Stromal cell of bone marrow (primary cell): ENCODE measurements around the gene PDE4D.

Experiments used
- DNase-seq: peaks from one replicate; pipeline ENCODE4 v3.0.0-alpha.2; 2012; ENCODE audit warnings: low read depth

PDE4D gene

DNA sequence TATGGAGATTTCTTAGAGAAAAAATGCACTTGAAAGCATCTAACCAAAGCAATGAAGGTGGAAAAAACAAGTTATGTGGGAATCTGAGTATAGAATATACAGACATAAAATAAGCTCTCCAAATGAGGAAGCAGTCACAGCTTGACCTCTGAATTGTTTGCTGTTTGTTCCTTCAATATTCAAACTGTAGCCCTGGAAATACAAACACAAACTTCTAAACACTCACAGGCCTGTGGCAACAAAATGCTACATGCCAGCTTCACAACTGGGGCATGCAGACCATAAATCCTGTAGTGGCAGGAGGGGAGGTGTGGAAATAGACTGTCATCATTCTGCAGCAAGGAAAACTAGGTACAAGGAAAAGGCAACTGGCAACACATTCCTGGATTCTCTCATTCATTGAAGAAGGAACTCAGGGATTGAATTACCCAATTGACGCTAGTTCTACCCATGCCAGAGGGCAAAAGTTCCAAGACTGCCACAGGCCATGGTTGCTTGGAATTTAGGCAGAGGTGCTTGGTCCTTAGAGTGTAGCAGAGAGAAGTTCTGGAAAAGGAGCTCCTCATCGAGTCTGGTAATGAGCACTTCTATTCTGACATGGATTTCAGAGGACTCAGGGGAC is 349.6 kb downstream of the PDE4D start:
- no peak for DNase-seq

DNA sequence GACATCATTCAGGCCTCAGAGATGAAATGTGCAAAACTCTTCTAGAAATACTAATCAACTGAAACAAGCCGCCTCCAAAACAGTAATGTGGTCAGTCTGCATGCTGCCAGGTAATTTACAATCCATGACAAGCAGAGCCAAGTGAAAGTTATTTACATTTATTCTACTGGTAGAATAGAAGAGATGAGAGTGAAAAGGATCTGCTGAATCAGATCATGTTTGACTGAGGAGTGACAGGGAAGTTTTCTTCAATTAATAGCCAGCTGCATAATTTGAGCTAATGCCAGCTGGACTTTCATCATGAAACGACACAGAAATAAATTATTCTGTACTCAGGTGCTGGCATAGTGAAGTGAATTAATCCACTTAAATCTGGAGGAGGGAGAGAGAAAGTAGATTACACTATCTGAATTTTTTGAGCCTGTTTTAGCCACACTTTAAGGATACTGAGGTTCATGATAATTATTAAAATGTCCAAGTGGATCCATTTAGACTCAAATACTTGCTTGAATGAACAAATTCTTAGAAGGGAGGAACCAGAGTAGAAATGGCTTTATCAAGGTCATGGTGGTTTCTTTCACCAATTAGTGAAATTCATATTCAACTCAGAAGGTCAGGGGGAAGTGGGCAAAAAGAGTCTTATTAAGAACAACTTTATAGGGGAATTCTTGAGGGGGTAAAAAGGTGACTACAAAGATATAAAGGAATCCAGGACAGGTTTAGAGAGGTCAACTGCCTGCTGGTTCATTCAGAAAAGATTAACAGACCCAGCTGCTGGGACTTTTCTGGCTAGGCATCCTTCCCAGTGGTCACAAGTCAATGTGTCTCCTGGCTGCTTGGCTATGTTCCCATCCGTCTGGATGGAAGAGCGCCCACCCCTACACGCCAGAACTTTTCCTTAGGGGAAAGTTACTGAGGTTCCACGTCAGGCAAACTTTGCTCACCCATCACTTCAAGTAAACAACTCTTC is 350.4 kb downstream of the PDE4D start:
- no peak for DNase-seq

DNA sequence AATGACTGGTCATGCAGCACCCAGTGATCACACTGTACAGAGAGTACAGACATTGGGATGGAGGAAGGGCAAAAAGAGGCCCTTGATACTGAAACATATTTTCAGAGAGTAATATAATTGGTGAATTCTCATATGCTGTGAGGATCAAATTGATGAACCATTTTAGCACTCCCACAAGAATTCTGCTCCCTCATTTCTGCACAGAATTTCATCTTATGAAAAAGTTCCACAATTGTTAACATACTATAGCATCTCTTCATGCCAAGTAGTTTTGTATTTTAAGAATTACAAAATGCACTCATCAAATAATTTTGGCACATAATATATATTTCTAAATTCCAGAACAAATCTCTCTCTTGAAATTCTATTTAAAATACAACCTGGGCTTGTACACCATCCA is 351.2 kb downstream of the PDE4D start:
- DNase-seq: no peak

DNA sequence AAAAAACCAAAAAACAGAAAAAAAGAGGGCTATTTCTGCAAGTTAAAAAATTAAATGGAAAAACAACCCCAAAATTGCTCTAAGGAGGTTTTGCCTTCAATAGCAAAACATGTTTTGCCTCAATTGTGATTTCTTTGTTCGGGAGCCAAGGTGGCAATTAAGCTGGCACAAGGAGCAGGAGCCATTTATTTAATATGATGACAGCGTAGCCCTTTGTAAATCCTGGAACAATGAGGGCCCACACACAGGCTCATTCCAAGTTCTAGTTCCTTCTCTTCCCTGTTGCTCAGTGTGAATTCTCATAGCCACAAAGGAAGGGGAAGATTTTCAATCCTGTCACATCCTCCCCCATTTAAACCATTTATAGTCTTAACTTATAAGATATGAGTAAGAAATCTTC is 353.2 kb downstream of the PDE4D start:
- DNase-seq: no peak

DNA sequence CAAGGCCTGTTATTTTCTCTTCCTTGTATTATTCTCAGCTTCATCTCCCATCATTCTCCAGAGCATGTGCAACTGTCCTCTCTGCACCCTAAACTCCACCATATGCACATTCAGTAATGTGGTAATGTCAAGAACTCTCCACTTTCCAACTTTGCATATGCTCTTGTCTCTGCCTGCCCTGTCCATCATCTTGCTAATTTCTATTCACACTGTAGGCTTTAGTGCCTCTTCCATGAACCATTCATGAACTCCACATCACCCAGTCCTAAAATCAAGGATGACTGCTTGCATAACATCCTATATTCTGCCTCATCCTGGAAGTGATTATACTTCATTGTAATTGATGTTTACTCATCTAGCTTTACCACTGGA is 354.8 kb downstream of the PDE4D start:
- no peak for DNase-seq

DNA sequence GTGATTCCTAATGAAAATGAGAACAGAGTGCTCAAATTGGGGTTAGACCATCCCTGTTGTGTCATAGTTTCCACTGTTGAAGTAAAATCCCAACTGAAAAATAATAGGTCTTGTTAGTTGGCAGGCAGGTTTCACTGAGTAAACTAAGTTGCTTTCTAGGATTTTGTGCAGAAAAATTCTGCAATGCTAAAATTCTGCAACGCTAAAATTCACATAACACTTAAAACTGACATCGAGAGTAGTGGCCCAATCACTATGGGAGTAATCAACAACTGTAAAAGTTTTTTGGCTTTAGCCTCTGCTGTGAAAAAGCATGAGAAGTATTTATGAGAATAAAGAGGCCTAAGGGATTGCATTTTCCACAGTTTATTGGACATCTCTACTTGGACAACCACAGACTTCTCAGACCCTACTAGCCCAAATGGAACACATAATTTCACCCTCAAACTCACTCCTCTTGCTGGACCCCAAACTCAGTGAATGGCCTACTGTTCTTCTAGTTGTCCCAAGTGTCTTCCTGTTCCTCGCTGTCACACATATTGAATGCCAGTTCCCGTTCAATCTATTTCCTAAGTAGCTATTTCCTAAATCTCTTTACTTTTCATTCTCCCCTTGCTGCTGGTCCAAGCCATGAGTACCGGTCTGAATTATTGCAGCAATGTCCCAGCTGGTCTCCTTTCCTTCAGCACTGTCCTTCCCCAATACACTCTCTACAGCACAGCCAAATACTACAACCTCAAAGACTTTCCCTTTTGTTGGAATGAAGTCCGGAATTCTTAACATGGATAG is 355.4 kb downstream of the PDE4D start:
- no peak for DNase-seq

DNA sequence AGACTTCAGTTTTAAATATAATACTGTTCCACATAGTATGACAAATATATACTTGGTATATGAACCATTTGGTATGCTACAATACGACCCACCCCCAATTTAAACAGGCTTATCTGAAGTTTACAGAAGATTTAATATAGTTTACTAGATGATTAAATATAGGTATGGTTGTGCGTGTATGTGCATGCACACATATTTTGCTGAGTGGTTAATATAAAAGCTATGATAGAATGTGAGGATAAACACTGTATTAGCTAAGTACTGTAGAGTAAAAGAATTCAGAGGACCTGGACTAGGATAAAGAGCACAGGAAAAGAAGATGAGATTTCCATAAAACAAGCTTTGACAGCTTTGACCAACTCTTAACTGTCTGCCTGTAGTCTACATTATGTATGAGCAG is 356.7 kb downstream of the PDE4D start:
- DNase-seq: no peak

DNA sequence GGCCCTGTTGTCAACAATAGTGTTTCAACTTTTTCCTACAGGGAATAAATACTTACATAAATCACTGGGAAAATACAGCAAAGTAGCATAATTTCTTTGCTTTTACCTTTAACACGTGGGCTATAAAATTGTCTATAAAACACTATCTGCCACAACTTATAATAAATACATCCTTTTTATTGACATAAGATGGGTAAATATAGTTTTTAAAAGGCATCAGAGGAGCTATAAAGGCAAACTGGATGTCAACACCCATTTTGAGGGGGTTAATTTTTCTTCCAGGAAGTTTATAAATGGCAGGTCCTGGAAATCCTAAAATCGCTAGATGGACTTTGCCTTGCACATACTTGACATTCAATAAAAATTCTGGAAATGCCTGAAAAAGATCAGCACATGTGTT is 358.0 kb downstream of the PDE4D start:
- no peak for DNase-seq

DNA sequence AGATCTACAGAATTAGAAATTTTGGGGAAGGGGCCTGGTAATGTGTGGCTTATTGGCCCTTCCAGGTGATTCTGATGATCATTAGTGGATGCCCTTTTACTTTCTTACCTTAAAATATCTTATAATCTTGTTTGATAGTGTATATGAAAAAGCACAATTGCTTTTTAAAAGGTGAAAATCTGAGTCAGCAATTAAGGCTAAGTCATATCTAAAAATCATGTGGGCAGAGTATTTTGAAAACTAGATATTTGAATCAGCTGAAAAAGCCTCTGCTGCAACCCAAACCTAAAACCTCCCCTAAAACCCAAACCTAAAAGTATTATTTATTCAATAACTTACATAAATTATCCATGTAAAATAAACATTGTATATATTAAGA is 359.8 kb downstream of the PDE4D start:
- no peak for DNase-seq

DNA sequence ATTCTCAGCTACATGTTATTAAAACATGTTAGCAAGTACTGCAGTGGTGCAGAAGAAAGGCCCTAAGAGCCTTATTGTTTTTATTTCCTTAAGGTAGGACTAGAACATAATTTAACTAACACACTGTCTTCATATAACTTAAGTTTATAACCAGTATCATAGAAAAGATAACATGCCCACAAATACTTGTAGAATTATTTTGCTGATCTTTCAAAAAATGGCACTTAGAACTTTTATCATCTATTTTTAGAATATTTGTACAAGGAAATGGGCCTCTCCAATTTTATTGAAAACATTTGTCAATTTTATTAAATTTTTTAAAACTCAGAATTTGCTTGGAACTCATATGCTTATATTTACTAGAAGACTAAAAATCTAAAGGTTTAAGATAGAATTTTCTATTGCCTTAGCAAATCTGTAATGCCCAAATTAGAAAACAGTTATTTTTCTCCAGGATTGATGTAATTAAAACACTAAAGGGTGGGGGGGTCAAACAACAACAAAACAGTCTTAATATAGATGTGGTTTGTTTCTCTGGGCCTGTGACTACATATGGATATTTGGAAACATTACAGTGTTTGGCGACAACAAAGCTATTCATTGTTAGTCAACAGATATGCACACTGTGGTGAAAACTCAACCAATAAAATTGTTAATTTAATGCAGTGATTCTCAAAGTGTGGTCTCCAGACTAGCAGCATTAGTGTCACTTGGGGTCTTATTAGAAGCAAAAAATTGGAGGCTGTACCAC is 360.4 kb downstream of the PDE4D start:
- DNase-seq: no peak

DNA sequence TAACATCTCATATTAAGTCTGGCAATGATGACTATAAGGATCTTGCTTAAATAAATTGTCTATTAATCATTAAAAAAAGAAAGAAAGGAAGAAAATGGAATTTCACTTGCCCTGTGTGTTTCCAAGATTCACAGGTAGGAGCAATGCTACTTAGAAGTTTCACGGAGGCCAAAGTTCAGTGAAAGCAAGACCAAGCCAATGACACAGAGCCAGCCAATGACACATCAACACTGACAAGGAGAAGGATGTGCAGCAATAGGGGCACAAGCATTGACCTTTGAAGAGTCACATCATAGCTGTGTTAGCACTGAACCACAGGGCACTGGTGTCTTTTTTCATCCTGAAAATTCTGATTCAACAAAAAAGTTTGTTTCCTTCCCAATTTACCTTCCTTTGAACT is 364.3 kb downstream of the PDE4D start:
- no peak for DNase-seq

DNA sequence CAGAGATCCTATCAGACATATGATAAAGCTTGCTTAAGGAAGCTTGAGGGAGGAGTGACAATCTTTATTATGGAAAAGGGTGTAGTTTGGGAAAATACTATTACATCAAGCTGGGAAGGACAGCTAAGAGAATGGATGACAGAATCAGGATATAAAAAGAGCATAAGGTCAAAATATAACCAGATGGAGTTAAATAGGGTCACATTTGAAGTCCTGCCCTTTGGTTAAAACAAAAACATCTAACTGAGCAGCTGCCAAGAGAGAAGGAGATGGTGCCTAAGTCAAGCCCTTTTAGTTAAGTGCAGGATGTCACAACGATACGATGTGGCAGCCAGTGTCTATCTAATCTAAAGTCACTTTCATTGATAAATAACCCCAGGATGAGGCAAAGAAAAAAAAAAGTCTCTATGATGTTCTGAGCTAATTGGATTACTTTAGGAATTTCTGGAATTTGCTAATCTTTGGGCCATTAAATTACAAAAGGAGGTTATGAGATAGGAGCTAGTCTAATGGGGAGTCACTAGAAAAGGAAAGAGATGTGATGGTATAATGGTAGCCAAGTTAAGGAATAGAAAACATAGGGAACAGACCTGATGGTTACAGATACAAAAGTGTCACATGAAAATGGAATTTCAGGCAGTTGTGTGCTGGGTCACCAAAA is 365.2 kb downstream of the PDE4D start:
- no peak for DNase-seq

DNA sequence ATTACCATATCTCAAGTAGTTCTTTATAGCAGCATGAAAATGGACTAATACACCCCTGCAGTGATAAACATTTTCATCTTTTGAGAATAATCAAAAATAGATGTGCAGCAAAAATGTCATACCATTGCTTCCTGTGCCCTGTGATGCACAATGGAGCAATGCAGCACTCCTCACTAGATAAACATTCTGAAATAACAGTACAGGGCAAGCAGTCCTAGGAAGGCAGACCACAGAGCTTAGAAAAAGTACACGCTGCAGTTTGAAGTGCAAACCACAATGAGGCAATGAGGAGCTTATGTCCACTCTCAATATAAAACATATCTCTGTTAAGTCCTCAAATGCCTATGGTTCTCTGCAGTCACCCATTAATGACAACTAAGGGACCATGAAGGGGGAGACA is 367.6 kb downstream of the PDE4D start:
- peak; percentile 24 for DNase-seq

DNA sequence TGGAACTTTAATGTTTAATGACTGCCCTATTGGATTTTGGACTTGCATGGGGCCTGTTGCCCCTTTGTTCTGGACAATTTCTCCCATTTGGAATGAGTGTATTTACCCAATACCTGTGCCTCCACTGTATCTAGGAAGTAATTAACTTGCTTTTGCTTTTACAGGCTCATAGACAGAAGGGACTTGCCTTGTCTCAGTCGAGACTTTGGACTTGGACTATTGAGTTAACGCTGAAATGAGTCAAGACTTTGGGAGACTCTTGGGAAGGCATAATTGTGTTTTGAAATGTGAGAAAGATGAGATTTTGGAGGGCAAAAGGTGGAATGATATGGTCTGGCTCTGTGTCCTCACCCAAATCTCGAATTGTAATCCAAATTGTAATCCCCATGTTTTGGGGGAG is 368.2 kb downstream of the PDE4D start:
- DNase-seq: no peak

DNA sequence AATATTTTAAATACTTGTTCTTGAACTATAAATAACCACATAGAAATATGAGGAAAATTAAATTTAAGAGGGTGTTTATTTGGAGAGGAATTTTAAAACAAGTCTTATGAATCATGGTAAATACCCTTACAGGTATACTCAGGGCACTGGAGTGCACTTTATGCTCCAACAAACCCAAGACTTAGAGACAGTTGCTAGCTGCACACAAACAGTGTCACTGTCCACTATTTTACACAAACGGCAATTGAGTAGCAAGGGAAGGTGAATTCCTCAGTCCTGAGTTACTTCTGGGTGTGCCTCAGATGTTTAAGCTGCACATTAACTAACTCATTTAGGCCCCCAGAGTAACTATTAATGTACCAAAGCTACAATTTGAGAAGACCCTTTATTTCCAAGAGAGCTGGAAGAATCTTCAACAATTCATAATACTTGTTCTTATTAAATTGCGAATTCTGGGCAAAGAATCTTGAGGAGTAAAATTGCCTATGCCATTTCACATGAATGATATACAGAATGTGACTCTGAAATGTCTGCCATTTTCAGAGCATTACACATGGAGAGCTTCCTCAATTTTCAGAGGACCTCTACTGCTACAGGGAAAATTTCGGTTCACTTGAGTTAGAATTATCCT is 371.2 kb downstream of the PDE4D start:
- DNase-seq: no peak

DNA sequence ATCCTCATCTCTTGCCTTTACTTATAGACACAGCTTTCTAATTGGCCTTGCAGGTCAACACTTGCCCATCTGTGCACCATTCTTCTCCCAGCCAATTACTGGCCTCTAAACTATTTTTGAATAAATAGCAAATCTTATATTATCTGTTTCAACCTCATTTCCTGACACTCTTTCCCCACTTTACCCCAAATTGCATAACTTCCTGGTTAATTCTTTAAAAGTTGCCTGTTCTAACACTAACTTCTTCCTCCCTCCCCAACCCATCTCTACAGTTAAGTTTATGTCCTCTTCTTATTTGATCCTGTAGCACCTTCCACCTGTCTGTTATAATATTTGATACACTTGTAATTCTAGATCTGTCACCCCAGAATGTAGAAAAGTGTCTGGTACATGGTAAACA is 372.1 kb downstream of the PDE4D start:
- DNase-seq: no peak

DNA sequence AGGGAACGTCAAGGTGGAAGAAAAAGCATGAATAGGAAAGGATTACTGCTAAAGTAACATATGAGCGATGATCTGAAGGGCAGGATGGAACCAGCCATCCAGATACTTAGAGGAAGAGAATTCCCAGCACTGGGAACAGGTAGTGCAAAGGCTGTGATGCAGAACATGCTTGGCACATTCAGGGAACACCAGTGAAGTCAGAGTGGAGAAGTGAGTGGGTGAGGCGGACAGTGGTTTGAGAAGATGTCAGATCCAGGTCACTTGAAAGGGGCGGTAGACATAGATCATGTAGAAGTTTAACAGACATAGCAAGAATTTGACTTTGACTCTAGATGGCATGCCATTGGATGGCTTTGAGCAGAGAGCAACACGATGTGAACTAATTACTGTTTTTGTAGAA is 374.2 kb downstream of the PDE4D start:
- DNase-seq: no peak

DNA sequence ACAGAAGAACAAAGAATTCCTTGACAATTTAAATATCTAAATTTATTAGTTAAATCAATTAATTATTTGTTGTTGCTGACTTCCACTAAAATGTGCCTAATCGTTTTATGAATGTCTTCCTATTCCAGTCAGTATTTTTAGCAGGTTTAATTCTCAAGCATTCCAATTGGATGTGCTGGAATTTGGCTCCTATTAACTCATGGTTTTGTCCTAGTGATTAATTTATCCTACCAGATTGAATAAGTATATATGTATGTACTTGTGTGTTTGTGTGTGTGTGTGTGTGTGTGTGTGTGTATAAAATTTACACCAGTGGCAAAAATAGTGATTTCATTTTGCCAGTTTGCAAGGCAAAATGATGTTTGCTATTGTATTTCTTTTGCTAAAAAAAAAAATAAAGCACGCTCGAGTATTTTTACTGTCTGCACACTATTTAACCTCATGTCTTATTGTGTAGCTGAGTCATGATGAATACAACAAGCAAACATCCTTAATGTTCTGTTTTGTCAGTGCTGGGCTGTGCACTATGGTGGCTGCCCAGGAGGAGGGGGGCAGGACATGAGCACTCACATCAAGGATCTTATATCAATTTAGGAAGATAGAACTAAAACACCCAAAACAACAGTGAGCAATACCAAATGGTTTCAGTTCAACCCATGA is 375.5 kb downstream of the PDE4D start:
- peak; percentile 6 for DNase-seq

DNA sequence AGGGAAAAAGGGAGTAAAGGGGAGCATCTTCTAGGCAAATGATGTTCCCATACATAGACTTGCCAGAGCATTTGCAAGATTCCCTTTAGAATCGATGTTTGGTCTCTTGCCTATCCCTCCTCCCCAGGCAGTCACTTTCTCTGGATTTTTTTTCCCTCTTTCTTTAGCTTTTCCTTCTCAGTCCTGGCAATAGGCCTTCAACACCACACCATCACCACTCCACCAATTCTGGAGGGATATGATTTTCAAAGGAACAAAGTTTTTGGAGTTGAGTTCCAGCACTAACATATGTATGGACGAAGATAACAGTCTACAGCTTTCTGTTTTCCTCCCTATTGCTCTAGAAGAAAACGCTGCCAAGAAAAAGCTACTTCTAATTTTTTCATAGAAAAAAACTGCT is 377.4 kb downstream of the PDE4D start:
- DNase-seq: no peak

DNA sequence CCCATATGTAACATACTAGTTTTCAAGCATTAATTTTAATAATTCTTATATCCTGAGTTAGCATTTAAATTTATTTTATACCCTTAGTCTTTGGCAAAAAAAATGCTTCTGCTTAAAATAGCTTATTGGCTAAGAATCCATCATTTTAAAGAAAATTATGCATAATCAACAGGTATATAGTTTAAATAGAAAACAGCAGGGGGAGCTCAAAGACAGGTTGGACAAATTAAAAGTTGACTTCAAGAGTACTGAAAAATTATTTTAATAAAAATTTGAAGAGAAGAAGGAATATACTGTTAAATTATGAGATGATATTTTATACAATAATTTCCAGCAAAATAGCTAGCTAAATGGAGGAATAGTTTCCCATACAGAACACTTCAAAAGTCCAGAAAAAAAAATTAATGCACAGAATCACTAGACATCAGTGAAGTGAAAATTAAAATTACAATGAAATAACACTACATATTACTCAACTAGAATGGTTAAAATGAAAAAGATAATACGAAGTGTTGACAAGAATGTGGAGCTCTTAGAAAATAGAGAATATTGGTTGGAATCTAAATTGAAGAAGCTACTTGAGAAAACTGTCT is 387.1 kb downstream of the PDE4D start:
- DNase-seq: peak; percentile 10
